HUDEP-2 (cell line): ENCODE results near the gene KDSR.

ENCODE experiments used
- DNase-seq, 76 experiments: peaks; one replicate each; lab custom pipeline; 2025; ENCODE audit not compliant: unreplicated experiment in 76 of 76; lab: John Stamatoyannopoulos, UW

KDSR gene

GRCh38 chr18:63322206-63322605, 44.8 kb downstream of the KDSR start:
- DNase-seq: no peak

DNA sequence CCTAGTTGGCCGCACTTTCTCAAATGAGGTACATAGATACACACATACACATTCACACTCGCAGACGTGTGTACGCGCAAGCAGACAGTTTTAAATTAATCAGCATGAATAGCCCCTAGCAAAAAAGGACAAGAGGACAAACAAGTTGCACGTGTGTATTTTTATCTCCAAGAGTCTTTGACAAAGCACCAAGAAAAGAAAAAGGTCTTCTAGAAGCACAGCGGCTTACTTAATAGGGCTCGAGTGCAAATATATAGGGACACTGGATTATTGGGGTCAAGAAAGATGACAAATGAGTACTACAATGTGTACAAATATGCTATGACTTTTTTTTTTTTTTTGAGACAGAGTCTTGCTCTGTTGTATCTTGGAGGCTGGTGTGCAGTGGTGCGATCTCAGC, 45.7 kb downstream of the KDSR start:
- DNase-seq: no peak

GRCh38 chr18:63320975-63321265, 46.1 kb downstream of the KDSR start:
- peak in 4 of 76 experiments; percentile 2 to 38 (median 28) for DNase-seq

DNA sequence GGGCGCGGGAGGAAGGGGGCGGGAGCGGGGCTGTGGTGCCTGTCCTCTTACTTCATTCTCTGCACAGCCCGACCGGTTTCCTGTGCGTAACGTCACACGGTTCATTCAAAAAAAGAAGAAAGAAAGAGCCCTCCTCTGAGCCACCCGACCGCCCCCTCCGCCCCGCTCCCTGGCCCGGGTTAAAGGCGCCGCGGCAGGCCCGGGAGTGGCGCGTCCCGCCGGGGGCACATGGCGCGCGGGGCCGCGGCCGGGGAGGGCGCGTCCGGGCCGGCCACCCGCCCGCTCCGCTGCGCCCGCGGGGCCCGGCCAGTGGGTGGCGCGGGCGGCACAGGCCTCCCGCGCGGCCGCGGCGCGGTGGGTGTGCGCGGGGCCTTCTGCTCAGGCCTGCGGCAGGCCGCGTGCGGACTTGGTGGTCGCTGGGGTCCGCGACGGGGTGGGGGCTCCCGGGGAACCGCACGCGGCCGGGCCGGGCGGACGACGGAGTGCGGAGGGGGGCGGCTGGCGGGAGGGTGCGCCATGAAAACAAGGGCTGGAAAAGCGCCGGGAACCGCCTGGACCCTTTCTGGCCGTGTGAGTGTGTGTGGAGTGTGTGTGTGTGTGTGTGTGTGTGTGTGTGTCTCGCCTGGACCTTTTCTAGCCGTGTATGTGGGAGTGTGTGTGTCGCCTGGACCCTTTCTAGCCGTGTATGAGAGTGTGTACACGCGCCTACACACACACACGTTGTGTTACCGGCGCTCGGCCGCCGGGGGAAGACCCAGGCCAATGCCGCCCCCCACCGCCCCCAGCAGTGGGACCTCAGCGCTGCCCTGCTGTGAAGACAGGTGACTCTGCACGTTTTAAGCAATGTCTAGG, 46.7 kb downstream of the KDSR start:
- peak in 59 of 76 experiments; percentile 2 to 71 (median 45) for DNase-seq

DNA sequence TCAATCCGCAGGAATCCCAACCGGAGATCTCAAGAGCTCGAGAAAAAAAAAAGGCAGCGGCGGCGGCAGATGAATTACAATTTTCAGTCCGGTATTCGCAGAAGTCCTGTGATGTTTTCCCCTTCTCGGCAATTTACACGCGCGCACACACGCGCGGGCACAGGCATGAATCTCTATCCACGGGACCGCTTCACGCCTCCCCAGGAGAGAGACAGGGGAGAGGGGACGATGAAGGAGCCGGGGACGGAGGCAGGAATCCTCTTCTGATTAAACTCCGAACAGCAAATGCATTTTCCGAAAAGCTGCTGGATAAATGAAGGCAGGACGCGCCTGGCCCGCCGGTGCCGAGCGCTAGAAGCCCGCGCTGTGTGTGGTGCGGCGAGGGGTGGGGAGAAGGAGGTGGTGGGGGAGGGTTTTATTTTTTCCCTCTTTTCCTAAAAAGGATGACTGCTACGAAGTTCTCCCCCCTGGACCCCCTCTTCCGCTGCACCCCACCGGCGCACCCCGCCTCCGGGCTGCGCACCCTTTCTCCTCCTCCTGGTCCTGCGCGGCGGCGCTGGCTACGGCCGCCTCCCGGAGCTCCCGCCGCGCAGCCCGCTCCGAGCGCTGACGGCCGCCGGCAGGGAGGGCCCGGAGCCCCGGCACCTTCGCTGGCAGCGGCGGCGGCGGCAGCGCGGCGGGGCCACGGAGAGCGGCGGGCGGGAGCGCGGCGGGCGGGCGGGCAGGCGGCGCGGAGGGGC, 47.5 kb downstream of the KDSR start, which contains the start of gene BCL2:
TSS of gene BCL2 (minus strand) at position 387 of the 740 bp plus-strand sequence.
- peak in 13 of 76 experiments; percentile 12 to 61 (median 26) for DNase-seq

GRCh38 chr18:63318889-63319382, 48.1 kb downstream of the KDSR start:
- no peak for DNase-seq

DNA sequence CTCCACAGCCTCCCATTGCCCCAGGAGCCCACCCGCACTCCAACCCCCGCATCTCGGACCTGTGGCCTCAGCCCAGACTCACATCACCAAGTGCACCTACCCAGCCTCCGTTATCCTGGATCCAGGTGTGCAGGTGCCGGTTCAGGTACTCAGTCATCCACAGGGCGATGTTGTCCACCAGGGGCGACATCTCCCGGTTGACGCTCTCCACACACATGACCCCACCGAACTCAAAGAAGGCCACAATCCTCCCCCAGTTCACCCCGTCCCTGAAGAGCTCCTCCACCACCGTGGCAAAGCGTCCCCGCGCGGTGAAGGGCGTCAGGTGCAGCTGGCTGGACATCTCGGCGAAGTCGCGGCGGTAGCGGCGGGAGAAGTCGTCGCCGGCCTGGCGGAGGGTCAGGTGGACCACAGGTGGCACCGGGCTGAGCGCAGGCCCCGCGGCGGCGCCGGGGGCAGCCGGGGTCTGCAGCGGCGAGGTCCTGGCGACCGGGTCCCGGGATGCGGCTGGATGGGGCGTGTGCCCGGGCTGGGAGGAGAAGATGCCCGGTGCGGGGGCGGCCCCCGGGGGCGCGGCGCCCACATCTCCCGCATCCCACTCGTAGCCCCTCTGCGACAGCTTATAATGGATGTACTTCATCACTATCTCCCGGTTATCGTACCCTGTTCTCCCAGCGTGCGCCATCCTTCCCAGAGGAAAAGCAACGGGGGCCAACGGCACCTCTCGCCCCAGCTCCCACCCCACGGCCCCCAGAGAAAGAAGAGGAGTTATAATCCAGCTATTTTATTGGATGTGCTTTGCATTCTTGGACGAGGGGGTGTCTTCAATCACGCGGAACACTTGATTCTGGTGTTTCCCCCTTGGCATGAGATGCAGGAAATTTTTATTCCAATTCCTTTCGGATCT, 48.8 kb downstream of the KDSR start:
- DNase-seq: peak in 2 of 76 experiments; percentile 6 to 9

DNA sequence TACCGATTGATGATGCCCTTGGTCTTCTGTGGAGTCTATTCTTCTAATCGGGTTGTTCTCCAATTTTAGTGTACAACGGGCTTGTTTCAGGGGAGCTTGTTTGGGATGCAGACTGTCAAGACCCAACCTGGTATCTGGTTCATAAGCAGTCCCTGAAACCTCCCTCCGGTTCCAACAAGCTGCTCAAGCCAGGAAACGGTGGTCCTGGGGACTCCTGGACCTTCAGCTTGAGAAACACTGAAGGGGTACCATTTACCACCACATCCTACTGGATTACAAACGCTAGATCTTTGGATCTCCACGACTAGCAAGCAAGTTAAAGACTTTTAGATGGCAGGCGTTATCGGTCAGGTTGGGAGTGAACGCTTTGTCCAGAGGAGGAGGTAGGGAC, 49.5 kb downstream of the KDSR start:
- no peak for DNase-seq

DNA sequence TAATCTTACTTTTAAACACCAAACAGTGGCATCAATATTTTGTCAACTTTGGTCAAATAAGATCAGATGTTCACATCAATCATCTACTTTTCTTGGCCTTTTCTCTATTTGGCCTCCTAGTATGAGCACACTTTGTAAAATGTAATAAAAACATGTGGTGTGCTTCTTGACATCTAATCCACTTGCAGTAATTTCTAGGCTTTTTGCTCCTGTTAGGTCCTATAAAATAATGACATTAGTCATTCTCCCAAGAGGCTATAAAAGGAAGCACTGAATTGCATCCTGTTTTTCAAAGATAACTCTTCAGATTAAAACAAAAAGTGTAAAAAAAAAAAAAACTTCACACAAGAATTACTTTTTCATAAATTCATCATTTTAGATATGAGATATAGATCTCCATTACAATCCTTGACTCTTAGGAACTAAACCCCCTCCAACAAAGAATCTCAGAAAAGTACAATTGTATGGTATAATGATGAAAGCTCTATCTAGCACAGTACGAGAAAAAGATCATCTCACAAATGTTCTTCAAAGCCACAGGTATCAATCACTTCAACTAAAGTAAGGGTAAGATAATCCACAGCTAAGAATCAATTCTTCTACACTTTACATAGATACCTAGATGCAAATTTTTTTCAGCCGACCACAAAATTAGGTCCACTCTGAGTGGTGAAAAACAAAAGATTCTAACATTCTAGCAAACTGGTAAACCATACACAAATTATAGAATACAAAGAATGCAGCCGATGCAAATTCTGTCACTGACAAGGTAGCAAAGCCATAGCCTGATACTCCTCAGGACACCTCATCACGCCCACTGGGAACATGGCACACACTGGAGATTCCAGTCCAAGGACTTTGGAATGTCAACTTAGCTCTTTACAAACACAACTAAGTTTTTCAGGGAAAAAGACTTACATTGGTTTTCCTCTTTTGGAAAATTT, 50.1 kb downstream of the KDSR start:
- no peak for DNase-seq

DNA sequence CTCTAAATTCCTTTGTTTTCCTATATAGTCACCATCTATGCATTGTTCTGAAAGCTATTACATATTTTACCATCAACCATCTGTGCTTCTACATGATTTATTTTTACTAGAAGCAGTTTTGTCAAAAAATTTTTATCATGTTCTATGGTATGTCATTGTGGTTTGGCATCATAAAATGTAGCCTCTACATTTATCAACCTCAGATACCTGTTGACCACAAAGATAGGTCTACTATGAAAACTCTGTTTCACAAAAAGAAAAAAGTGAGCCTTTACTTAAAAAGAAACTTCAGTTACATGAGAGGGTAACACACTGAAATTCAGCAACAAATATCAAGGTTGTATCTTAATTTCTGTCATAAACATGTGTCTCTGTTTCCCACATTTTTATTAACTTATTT, 51.1 kb downstream of the KDSR start:
- no peak for DNase-seq

GRCh38 chr18:63315131-63315662, 51.8 kb downstream of the KDSR start:
- no peak for DNase-seq

DNA sequence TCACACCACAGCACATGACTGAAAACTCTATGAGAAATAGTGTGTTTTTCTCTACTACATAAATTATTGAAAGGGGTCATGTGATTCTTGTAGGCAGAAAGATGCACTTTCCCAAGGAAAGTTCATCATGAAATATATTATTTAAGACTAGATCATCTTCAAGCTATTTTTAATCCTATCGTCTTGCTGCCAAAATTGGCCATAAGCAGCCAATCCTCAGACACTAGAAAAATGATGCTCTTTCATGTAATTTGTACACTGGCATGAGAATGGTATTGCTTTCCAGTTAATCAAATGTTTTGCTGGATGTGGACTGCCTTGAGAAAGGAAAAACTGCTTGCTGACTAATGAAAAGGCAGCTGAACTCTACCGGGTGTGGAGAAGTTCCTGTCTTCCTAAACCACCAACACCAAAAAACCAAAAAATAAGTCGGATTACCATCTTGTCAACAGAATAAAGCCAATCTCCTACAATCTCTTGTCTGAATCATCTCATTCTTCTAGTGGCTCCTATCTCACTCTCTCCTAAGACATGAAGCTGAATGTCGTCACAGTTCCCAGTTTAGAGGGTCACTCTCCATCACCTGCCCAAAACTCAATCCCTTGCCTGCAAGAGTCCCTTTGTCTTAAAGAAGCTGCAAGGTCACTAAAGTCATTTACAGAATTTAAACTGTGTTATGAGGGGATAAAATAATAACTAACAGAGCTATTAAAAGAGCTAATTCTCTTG, 52.8 kb downstream of the KDSR start:
- no peak for DNase-seq

DNA sequence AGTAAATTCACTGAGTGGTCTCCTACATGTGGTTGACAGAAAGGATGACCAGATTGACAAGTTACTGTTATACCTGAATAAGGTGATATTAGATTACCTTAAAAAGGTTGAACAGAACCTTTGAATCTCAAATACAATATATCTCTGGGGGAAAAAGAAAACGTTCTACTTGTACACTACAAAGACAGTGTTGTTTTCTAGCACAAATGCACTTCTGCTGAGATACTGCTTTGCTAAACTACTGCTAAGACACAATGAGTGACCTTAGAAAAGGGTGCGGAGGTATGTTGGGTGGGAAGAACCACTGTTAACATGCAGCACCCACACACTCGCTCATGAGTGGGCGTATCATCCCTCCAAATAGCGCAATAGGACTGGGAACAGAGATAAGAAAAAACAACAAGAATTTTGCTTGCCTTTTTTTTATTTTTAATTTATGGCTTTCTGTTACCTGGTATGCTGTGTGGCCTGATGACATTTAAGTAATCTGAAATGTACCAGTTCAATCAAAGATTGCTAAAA, 53.5 kb downstream of the KDSR start:
- no peak for DNase-seq

GRCh38 chr18:63312737-63313395, 54.1 kb downstream of the KDSR start:
- no peak for DNase-seq

DNA sequence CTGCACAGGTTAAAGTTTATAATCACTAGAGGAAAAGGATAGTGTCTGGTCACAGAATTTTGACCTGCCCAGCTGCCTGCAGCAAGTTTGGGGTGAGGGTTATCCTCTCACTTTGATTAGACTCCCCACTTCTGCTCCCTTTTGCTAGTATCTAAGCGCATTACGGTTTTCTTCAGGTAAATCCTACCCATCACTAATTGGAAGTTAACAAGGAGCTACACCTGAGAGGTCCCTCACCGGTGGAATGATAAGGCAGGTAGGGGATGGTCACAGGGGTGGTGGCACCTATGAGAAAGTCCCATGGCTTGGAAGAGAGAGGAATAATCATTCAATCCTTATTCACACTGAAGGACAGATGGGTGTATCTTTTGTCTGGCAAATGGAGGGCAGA, 55.0 kb downstream of the KDSR start:
- no peak for DNase-seq

DNA sequence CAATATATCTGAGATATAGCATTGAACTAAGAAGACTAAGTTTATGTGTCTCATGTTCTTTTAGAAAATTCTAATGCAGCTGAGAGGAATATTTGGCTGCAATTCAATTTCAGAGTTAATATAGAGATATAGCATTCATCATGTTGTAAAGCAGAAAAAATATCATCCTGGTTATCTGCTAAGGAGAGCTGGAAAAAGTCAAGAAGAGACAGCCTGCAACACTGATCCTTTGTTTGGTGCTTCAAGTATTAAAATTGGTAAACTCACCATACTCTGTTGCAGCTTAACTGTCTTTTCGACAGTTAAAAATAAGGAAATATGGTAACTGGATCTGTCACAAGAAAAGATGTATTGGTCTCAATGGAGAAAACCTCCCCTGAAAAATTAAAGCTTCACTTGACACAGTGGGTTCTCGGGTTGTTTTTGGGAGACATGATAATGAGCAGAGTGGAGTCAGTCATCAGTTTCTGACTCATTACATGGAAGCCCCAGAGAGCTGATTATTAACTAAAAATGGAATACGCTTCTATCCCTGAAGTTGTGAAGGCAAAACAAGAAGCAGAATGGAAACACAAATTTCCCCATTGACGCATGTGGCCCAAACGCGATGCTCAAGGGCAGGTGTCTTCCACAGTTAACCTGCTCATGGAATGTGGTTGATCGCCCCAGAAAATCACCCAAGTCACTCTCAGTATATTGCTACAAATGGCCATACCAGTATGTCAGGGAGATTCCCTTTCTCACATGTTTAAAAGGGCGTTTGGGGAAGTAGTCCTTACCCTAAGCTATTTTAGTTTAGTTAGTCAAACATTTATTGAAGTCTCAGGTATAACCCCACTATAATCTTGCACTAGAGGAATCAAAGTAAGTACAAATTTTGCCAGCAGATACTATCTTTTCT, 55.6 kb downstream of the KDSR start:
- no peak for DNase-seq

- DNase-seq: no peak
Measured at GRCh38 chr18:63309422-63309821, 57.6 kb downstream of the KDSR start.
